Measurements from ENCODE around the gene SMR3B. TPM values are rescaled to one million over a fixed set of nuclear protein-coding genes. Genes with fewer than 3 reads are reported as not detected.

The SMR3B gene
- total RNA-seq, 1 experiment from 2014 or later, result not detected

DNA sequence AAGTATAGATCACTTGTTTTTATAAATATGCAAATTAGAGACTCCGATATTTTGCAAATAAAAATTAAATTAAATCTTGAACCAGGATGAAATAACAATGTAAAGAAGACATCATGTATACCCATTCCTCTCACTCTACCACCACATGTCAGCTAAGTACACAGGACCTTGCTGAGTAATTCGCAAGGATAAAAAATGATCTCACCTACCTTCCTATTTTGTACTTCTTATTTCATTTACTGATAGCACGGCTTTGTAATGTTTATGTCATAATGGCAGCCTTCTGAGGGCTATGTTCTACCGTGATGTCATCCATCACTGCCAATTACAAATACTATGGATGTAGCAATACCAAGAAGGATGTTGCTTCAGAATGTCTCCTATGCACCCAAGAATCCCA is 10.9 kb upstream of the SMR3B start:
- Histone ChIP-seq H3K18ac (ENCODE audit: insufficient read length, low read depth, low read length) (no peak overlapping the region), H3K4ac (ENCODE audit: low read depth, low read length) (no peak overlapping the region), H2BK20ac (ENCODE audit: low read depth, low read length, poor library complexity, severe bottlenecking) (no peak overlapping the region), H3K79me2 (ENCODE audit: insufficient read depth, low read length) (no peaks in the 10 kb centered on the region), H2BK120ac (ENCODE audit: low read depth, low read length, poor library complexity, severe bottlenecking) (no peak overlapping the region), H2BK5ac (ENCODE audit: insufficient read length, low read length) (no peak overlapping the region), H3K56ac (ENCODE audit: insufficient read length, low read depth, low read length) (no peak overlapping the region), H3T11ph (ENCODE audit: low read length) (no peak overlapping the region), H4K91ac (ENCODE audit: insufficient read length, low read depth, low read length) (no peak overlapping the region), H3K14ac (ENCODE audit: insufficient read depth, low read length) (no peak overlapping the region), H3K27ac (ENCODE audit: insufficient read length, low read depth, low read length) (no peak overlapping the region), H3K4me1 (ENCODE audit: insufficient read depth, low read length) (no peaks in the 10 kb centered on the region), H3K9ac (ENCODE audit: extremely low read depth, insufficient read length, low read length) (no peak overlapping the region), H3K23ac (ENCODE audit: insufficient read length, low read depth, low read length) (no peak overlapping the region), H3K27me3 (ENCODE audit: insufficient read depth, low read length) (no peaks in the 10 kb centered on the region), H4K5ac (ENCODE audit: insufficient read length, low read depth, low read length) (no peak overlapping the region), H3K4me2 (ENCODE audit: insufficient read depth, insufficient read length, low read length) (no peak overlapping the region), H2BK12ac (ENCODE audit: insufficient read length, low read depth, low read length) (no peak overlapping the region), H2AFZ (ENCODE audit: low read length) (no peak overlapping the region), H4K20me1 (ENCODE audit: control insufficient read depth, insufficient read depth, insufficient read length) (no peaks in the 10 kb centered on the region), H3K9me3 (ENCODE audit: control insufficient read depth, low read depth, low read length) (no peaks in the 10 kb centered on the region), H2BK15ac (ENCODE audit: low read depth, low read length) (no peak overlapping the region), H2AK5ac (ENCODE audit: insufficient read length, low read length) (no peak overlapping the region), H3K79me1 (ENCODE audit: insufficient read depth, low read depth, low read length, poor library complexity, severe bottlenecking) (no peaks in the 10 kb centered on the region), H3K23me2 (ENCODE audit: insufficient read length, low read depth, low read length, poor library complexity, severe bottlenecking) (no peaks in the 10 kb centered on the region), H4K8ac (replicated peaks; ENCODE audit: insufficient read length, low read depth, low read length) (no peak overlapping the region)
- no peak for DNase-seq
- no peaks in the 10 kb centered on the region for H3K27me3 Mint-ChIP-seq (ENCODE audit: low read depth)
- no peak overlapping the region for H3K27ac Mint-ChIP-seq
- peaks cover 0 to 3% of the 10 kb centered on the region in 2 experiments; a peak in 1 of 4 replicates for H3K4me1 Mint-ChIP-seq
- TF ChIP-seq, protein P1, sequence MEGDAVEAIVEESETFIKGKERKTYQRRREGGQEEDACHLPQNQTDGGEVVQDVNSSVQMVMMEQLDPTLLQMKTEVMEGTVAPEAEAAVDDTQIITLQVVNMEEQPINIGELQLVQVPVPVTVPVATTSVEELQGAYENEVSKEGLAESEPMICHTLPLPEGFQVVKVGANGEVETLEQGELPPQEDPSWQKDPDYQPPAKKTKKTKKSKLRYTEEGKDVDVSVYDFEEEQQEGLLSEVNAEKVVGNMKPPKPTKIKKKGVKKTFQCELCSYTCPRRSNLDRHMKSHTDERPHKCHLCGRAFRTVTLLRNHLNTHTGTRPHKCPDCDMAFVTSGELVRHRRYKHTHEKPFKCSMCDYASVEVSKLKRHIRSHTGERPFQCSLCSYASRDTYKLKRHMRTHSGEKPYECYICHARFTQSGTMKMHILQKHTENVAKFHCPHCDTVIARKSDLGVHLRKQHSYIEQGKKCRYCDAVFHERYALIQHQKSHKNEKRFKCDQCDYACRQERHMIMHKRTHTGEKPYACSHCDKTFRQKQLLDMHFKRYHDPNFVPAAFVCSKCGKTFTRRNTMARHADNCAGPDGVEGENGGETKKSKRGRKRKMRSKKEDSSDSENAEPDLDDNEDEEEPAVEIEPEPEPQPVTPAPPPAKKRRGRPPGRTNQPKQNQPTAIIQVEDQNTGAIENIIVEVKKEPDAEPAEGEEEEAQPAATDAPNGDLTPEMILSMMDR (conservative IDR thresholded peaks at IDR 0.05), result no peak
- H3K36me3 Mint-ChIP-seq (ENCODE audit: insufficient read depth in 1 of 3, low read depth in 3 of 3), result peaks cover 0 to 4% (median 0%) of the 10 kb centered on the region in 3 experiments; a peak in 1 of 7 replicates
- H3K4me3 Mint-ChIP-seq, result no peak overlapping the region
- H3K9me3 Mint-ChIP-seq, result peaks cover 0 to 3% of the 10 kb centered on the region in 2 experiments; a peak in 2 of 5 replicates
- no CpG with 5 or more reads among the region's 4 CpGs for WGBS (ENCODE audit: extremely low coverage, insufficient read length, low lambda C conversion rate)

Data from H9 (cell line).